GM23248 (cell line): ENCODE data around the gene NPHP4. TPM values are rescaled to one million over a fixed set of nuclear protein-coding genes. Genes with fewer than 3 reads are reported as not detected.

Source experiments
- DNase-seq: peaks from one replicate; pipeline ENCODE4 v3.0.0-alpha.2; 2015
- H2AFZ ChIP-seq: fragments of 200-600 bp; sonication (generic); 2 replicates; pipeline ENCODE4 v1.6.1; 2016; ENCODE audit warnings: antibody characterized with exemption
- H3F3A ChIP-seq: fragments of 200-600 bp; sonication (generic); 2 replicates; pipeline ENCODE4 v1.6.1; 2016; ENCODE audit warnings: mild to moderate bottlenecking, antibody characterized with exemption, mixed run types; ENCODE audit not compliant: insufficient read depth
- H3K27ac ChIP-seq: fragments of 200-600 bp; sonication (generic); 2 replicates; pipeline ENCODE4 v1.5.1; 2016; ENCODE audit warnings: mild to moderate bottlenecking
- H3K27me3 ChIP-seq: fragments of 200-600 bp; sonication (generic); replicated peaks from 2 replicates; pipeline ENCODE4 v1.6.1; 2016; ENCODE audit warnings: mild to moderate bottlenecking; ENCODE audit not compliant: insufficient read depth
- H3K36me3 ChIP-seq: fragments of 200-600 bp; sonication (generic); 2 replicates; pipeline ENCODE4 v1.6.1; 2016; ENCODE audit warnings: low read depth, mild to moderate bottlenecking
- H3K4me1 ChIP-seq: fragments of 200-600 bp; sonication (generic); 2 replicates; pipeline ENCODE4 v1.6.1; 2016; ENCODE audit warnings: mild to moderate bottlenecking; ENCODE audit not compliant: insufficient read depth
- H3K4me2 ChIP-seq: fragments of 200-600 bp; sonication (generic); one replicate; pipeline ENCODE4 v1.6.1; 2016; ENCODE audit warnings: mild to moderate bottlenecking; ENCODE audit not compliant: unreplicated experiment
- H3K4me3 ChIP-seq: fragments of 200-600 bp; sonication (generic); 2 replicates; pipeline ENCODE4 v1.5.1; 2016; ENCODE audit warnings: mild to moderate bottlenecking
- H3K79me2 ChIP-seq: fragments of 200-600 bp; sonication (generic); 2 replicates; pipeline ENCODE4 v1.6.1; 2016; ENCODE audit warnings: mild to moderate bottlenecking; ENCODE audit not compliant: insufficient read depth
- H3K9ac ChIP-seq: fragments of 200-600 bp; sonication (generic); 2 replicates; pipeline ENCODE4 v1.6.1; 2016; ENCODE audit warnings: mild to moderate bottlenecking
- H3K9me2 ChIP-seq: fragments of 200-600 bp; sonication (generic); 2 replicates; pipeline ENCODE4 v1.6.1; 2016; ENCODE audit warnings: mixed run types, mild to moderate bottlenecking, moderate library complexity; ENCODE audit not compliant: insufficient read depth
- H3K9me3 ChIP-seq: fragments of 200-600 bp; sonication (generic); one replicate; pipeline ENCODE4 v1.6.1; 2017; ENCODE audit warnings: low read depth
- H4K20me1 ChIP-seq: fragments of 200-600 bp; sonication (generic); 2 replicates; pipeline ENCODE4 v1.6.0; 2016; ENCODE audit not compliant: insufficient read depth
- EZH2 ChIP-seq: fragments of 200-600 bp; sonication (generic); IDR thresholded peaks from 2 replicates; pipeline ENCODE4 v1.6.1; 2018; ENCODE audit warnings: antibody characterized with exemption, mild to moderate bottlenecking; ENCODE audit not compliant: insufficient read depth, poor library complexity, severe bottlenecking
- EZH2phosphoT487 ChIP-seq: fragments of 200-600 bp; sonication (generic); IDR thresholded peaks from 2 replicates; pipeline ENCODE4 v1.6.1; 2018; ENCODE audit warnings: antibody characterized with exemption, moderate library complexity, mild to moderate bottlenecking, low read depth; ENCODE audit not compliant: insufficient read depth
- WGBS, 2 experiments: methylation state at CpG; one replicate each; pipeline ENCODE4 v1.1.6; 2015 to 2017; ENCODE audit warnings: low lambda C conversion rate in 2 of 2, low coverage in 1 of 2; ENCODE audit errors: missing lambda C conversion rate in 2 of 2; 5-methylcytosine and 5-hydroxymethylcytosine counted together
- in situ Hi-C: fragments of 300-500 bp; cut with MboI; formaldehyde crosslinking; loops from 2 replicates; pipeline ENCODE4 v1.15.0; 2020
- polyA plus RNA-seq: library from polyadenylated mRNA; unstranded; fragments of >200 nt; fragmentation: Nextera tagmentation; extraction: Ambion mirVana; gene quantifications from 2 replicates; pipeline ENCODE4 v1.2.1, GENCODE V29; 2016
- total RNA-seq: library from RNA; depleted of rRNA; stranded (reverse); fragments of >200 nt; shearing (Covaris generic); gene quantifications from 2 replicates; pipeline ENCODE4 v1.2.3, GENCODE V29; 2014

NPHP4 gene
- total and polyA plus RNA-seq, 2 experiments from 2014 or later = 4.0 to 4.2 TPM

- no peak overlapping the region for H3K4me2 ChIP-seq
- H3K4me1 ChIP-seq = no peaks in the 10 kb centered on the region
- no peaks in the 10 kb centered on the region for H3K9me3 ChIP-seq
- no peaks in the 10 kb centered on the region for H3K27me3 ChIP-seq
- H3F3A ChIP-seq = no peaks in the 10 kb centered on the region
- H3K4me3 ChIP-seq = no peak overlapping the region
- H4K20me1 ChIP-seq = no peaks in the 10 kb centered on the region
- 67% methylated on average over 37 to 40 of the region's 40 CpGs for WGBS, 2 experiments
- H3K79me2 ChIP-seq = no peaks in the 10 kb centered on the region
- in situ Hi-C loops = no loop called here
- DNase-seq = no peak
- H3K27ac ChIP-seq = no peak overlapping the region
- H2AFZ ChIP-seq = no peak overlapping the region
- no peaks in the 10 kb centered on the region for H3K36me3 ChIP-seq
- H3K9me2 ChIP-seq = no peaks in the 10 kb centered on the region
- no peak overlapping the region for H3K9ac ChIP-seq
- TF ChIP-seq EZH2phosphoT487 = no peak
- TF ChIP-seq EZH2 = no peak
These were observed 159.0 kb downstream of the NPHP4 start for GRCh38 chr1:5832916-5833895.

- Histone ChIP-seq H3K9me2 (no peaks in the 10 kb centered on the region), H2AFZ (no peak overlapping the region), H3K4me3 (no peak overlapping the region), H3K27me3 (no peaks in the 10 kb centered on the region), H4K20me1 (no peaks in the 10 kb centered on the region), H3F3A (no peaks in the 10 kb centered on the region), H3K9me3 (no peaks in the 10 kb centered on the region), H3K4me1 (no peaks in the 10 kb centered on the region), H3K79me2 (no peaks in the 10 kb centered on the region), H3K27ac (no peak overlapping the region), H3K36me3 (no peaks in the 10 kb centered on the region), H3K9ac (no peak overlapping the region), H3K4me2 (no peak overlapping the region)
- in situ Hi-C loops = no loop called here
- DNase-seq = no peak
- WGBS, 2 experiments = 12 to 17% methylated on average over 10 of the region's 10 CpGs
- TF ChIP-seq EZH2 (no peak), EZH2phosphoT487 (no peak)
These were observed 160.5 kb downstream of the NPHP4 start for GRCh38 chr1:5831600-5832335.

- no peaks in the 10 kb centered on the region for H3K27me3 ChIP-seq
- H3K4me1 ChIP-seq = no peaks in the 10 kb centered on the region
- DNase-seq = no peak
- no peaks in the 10 kb centered on the region for H3F3A ChIP-seq
- 43 to 48% methylated on average over 24 to 26 of the region's 26 CpGs for WGBS, 2 experiments
- H3K9me3 ChIP-seq = no peaks in the 10 kb centered on the region
- H4K20me1 ChIP-seq = no peaks in the 10 kb centered on the region
- no peak for TF ChIP-seq EZH2
- no peaks in the 10 kb centered on the region for H3K9me2 ChIP-seq
- H3K36me3 ChIP-seq = no peaks in the 10 kb centered on the region
- no peak overlapping the region for H2AFZ ChIP-seq
- H3K4me3 ChIP-seq = no peak overlapping the region
- no peak overlapping the region for H3K9ac ChIP-seq
- no peak overlapping the region for H3K27ac ChIP-seq
- H3K79me2 ChIP-seq = no peaks in the 10 kb centered on the region
- in situ Hi-C loops = no loop called here
- H3K4me2 ChIP-seq = no peak overlapping the region
These were observed 161.2 kb downstream of the NPHP4 start for GRCh38 chr1:5830771-5831599.

GRCh38 chr1:5829414-5829813 is 162.8 kb downstream of the NPHP4 start:
- Histone ChIP-seq H3K9me3 (no peaks in the 10 kb centered on the region), H3F3A (no peaks in the 10 kb centered on the region), H3K79me2 (no peaks in the 10 kb centered on the region), H4K20me1 (no peaks in the 10 kb centered on the region), H3K27me3 (no peaks in the 10 kb centered on the region), H3K36me3 (no peaks in the 10 kb centered on the region), H3K4me1 (no peaks in the 10 kb centered on the region), H3K9me2 (no peaks in the 10 kb centered on the region), H3K4me3 (no peak overlapping the region), H3K9ac (no peak overlapping the region), H2AFZ (no peak overlapping the region), H3K27ac (no peak overlapping the region), H3K4me2 (no peak overlapping the region)
- TF ChIP-seq EZH2 (no peak), EZH2phosphoT487 (no peak)
- 60 to 65% methylated on average over 3 of the region's 3 CpGs for WGBS, 2 experiments
- DNase-seq = no peak
- in situ Hi-C loops = no loop called here
